Activated CD8-positive, alpha-beta memory T cell treated with anti-CD3 and anti-CD28 coated beads for 48 hours (primary cell): ENCODE results near the gene OR4K2.
"Not testable (repeated sequence)": the region's sequence is repeated elsewhere in the genome, so short reads cannot be mapped to it uniquely, and the experiment has no call there.

Experiments
- DNase-seq, 3 experiments: peaks; one replicate each; pipeline ENCODE4 v3.0.0-alpha.2; 2020; ENCODE audit warnings: low read depth in 2 of 3, low spot score in 2 of 3

Gene OR4K2

GRCh38 chr14:19874842-19875241 is at the start of gene OR4K2:
Gene OR4K2 (plus strand): TSS chr14:19875142. CDS start chr14:19876268, 1,126 bp downstream.
- no peak for DNase-seq

- not testable (repeated sequence) for DNase-seq
Observed at GRCh38 chr14:19827626-19828244, 47.2 kb upstream of the OR4K2 start.

GRCh38 chr14:19828314-19828713 is 46.6 kb upstream of the OR4K2 start:
- no peak for DNase-seq

- not testable (repeated sequence) for DNase-seq
Observed at GRCh38 chr14:19834203-19834848, 40.6 kb upstream of the OR4K2 start.

GRCh38 chr14:19838433-19838832 is 36.5 kb upstream of the OR4K2 start:
- no peak for DNase-seq

- DNase-seq, result no peak
Observed at GRCh38 chr14:19851365-19851764, 23.6 kb upstream of the OR4K2 start.

GRCh38 chr14:19866061-19866669 is 8.8 kb upstream of the OR4K2 start:
- not testable (repeated sequence) for DNase-seq

- no peak for DNase-seq
Observed at GRCh38 chr14:19873178-19873577, 1.8 kb upstream of the OR4K2 start.

- no peak for DNase-seq
Observed at GRCh38 chr14:19878029-19878642, 3.2 kb downstream of the OR4K2 start.

GRCh38 chr14:19895282-19895681 is 20.3 kb downstream of the OR4K2 start:
- DNase-seq, result no peak

- no peak for DNase-seq
Observed at GRCh38 chr14:19900999-19901398, 26.1 kb downstream of the OR4K2 start.

- DNase-seq, result no peak
Observed at GRCh38 chr14:19902409-19902808, 27.5 kb downstream of the OR4K2 start.

GRCh38 chr14:19906665-19907064 is 31.7 kb downstream of the OR4K2 start:
- no peak for DNase-seq

- DNase-seq, result no peak
Observed at GRCh38 chr14:19911114-19911513, 36.2 kb downstream of the OR4K2 start.

GRCh38 chr14:19917243-19917642 is 42.3 kb downstream of the OR4K2 start:
- no peak for DNase-seq

GRCh38 chr14:19917955-19918518 is 43.1 kb downstream of the OR4K2 start:
- DNase-seq, result no peak

GRCh38 chr14:19918553-19919264 is 43.8 kb downstream of the OR4K2 start:
- DNase-seq, result no peak

- no peak for DNase-seq
Observed at GRCh38 chr14:19920021-19920657, 45.2 kb downstream of the OR4K2 start, which contains the start of gene OR4K5. Gene OR4K5 (plus strand): TSS chr14:19920607. CDS start chr14:19920607, 0 bp downstream.

- DNase-seq, result no peak
Observed at GRCh38 chr14:19930617-19931016, 55.7 kb downstream of the OR4K2 start, which contains the start of gene OR4K1. Gene OR4K1 (plus strand): TSS chr14:19930917. CDS start chr14:19935667, 4,750 bp downstream.
